ENCODE data around the gene CALML3.

DNA sequence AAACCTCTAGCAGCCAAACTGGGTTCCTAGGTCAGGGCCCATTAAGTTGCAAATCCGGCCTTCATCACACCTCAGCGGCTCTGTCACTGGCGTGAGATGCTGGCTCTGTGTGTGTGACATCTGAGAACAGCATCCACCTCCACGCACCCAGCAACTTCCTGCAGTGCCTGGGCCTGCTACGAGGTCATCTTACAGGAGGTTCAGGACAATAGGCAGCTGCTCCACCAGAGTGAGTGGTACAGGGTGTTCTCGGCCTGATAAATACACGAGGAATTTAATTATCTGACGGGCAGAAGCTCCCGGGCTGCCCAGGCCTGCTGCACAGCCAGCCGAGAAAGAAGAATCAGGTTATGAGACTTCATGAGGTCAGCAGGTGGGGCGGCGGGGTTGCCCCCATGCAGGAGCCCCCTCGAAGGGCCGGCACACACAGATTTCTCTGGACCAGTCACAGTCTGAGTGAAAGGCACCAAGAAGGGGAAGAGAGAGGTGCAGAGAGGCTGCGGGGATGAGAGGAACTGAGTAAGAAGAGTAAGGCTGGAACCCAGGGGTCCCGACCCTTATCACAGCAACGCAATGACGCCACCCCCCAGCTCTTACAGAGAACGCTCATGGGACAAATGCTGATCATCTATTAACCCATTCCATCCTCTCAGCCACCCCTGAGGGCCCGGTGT, 49.3 kb downstream of the CALML3 start:
- TF ChIP-seq GATA3 (IDR thresholded peaks at IDR 0.05; ENCODE audit: low read depth, low read length): no peak
- peak; percentile 30; the same call in 1 of the 2 replicates for TF ChIP-seq GATA2 (IDR thresholded peaks at IDR 0.05; ENCODE audit: low read depth, low read length)

Measured in SH-SY5Y (cell line).